IMR-90 (cell line): Measurements from ENCODE around the gene AFAP1L1. TPM values are rescaled to one million over a fixed set of nuclear protein-coding genes. Genes with fewer than 3 reads are reported as not detected.

Experiments used
- ATAC-seq: fragments of 200-7000 bp; cut with Tn5 transposase; 2 replicates; pipeline ENCODE4 v1.9.1; 2020; ENCODE audit warnings: low read depth, mild to moderate bottlenecking, moderate library complexity
- BruUV-seq: library from RNA; stranded (reverse); fragments of 400-500 nt; replicated peaks from 2 replicates; lab custom pipeline; 2021; lab: Mats Ljungman, UMichigan
- CTCF ChIA-PET: fragments of 300-600 bp; formaldehyde crosslinking; extraction: SDS; loops from one replicate; lab custom pipeline; 2021; ENCODE audit warnings: antibody characterized with exemption; lab: Yijun Ruan, JAX
- POLR2A ChIA-PET: fragments of 300-600 bp; sonication (Branson Sonifier 250); formaldehyde crosslinking; loops from one replicate; lab custom pipeline; 2022; ENCODE audit warnings: antibody characterized with exemption; ENCODE audit not compliant: unreplicated experiment; lab: Charles Lee
- DNase-seq: peaks from one replicate; pipeline ENCODE4 v3.0.0; 2013
- H2AFZ ChIP-seq: replicated peaks from 2 replicates; pipeline ENCODE3; 2013; ENCODE audit warnings: low read length, mild to moderate bottlenecking; ENCODE audit not compliant: poor library complexity
- H2AK5ac ChIP-seq: 2 replicates; pipeline ENCODE4 v1.6.1; 2013; ENCODE audit warnings: low read depth, low read length, inconsistent platforms
- H2AK9ac ChIP-seq: replicated peaks from 2 replicates; pipeline ENCODE3; 2013; ENCODE audit warnings: mild to moderate bottlenecking, low read depth, low read length, moderate library complexity; ENCODE audit not compliant: poor library complexity
- H2BK120ac ChIP-seq: 2 replicates; pipeline ENCODE4 v1.6.1; 2013; ENCODE audit warnings: low read depth, low read length, inconsistent platforms
- H2BK15ac ChIP-seq: 3 replicates; pipeline ENCODE4 v1.6.1; 2013; ENCODE audit warnings: low read depth, low read length, inconsistent platforms
- H2BK20ac ChIP-seq: 2 replicates; pipeline ENCODE4 v1.6.1; 2013; ENCODE audit warnings: low read depth, mild to moderate bottlenecking, inconsistent platforms, low read length, moderate library complexity
- H2BK5ac ChIP-seq: 2 replicates; pipeline ENCODE4 v1.6.1; 2013; ENCODE audit warnings: mild to moderate bottlenecking, low read depth, low read length, inconsistent platforms; ENCODE audit not compliant: poor library complexity, severe bottlenecking
- H3K14ac ChIP-seq: replicated peaks from 2 replicates; pipeline ENCODE4 v1.6.1; 2013; ENCODE audit warnings: low read depth, low read length, inconsistent platforms
- H3K18ac ChIP-seq: 2 replicates; pipeline ENCODE4 v1.6.1; 2013; ENCODE audit warnings: low read depth, low read length, control low read depth
- H3K23ac ChIP-seq: 2 replicates; pipeline ENCODE4 v1.6.1; 2013; ENCODE audit warnings: low read depth, low read length, inconsistent platforms
- H3K27ac ChIP-seq: 2 replicates; pipeline ENCODE4 v1.5.1; 2013; ENCODE audit warnings: mild to moderate bottlenecking, control low read depth, low read length; ENCODE audit not compliant: insufficient read depth
- H3K27me3 ChIP-seq: 2 replicates; pipeline ENCODE4 v1.6.1; 2013; ENCODE audit warnings: low read length; ENCODE audit not compliant: control insufficient read depth, insufficient read depth
- H3K36me3 ChIP-seq: 2 replicates; pipeline ENCODE4 v1.6.1; 2013; ENCODE audit warnings: low read length, mixed read lengths; ENCODE audit not compliant: control insufficient read depth, insufficient read depth
- H3K4ac ChIP-seq: 2 replicates; pipeline ENCODE4 v1.6.1; 2013; ENCODE audit warnings: low read depth, low read length, inconsistent platforms
- H3K4me1 ChIP-seq: 2 replicates; pipeline ENCODE4 v1.6.1; 2013; ENCODE audit warnings: low read length, mixed read lengths; ENCODE audit not compliant: control insufficient read depth, insufficient read depth
- H3K4me2 ChIP-seq: 2 replicates; pipeline ENCODE4 v1.6.1; 2013; ENCODE audit warnings: low read depth, mild to moderate bottlenecking, control low read depth, low read length, moderate library complexity
- H3K4me3 ChIP-seq: 2 replicates; pipeline ENCODE4 v1.5.1; 2013; ENCODE audit warnings: low read depth, mild to moderate bottlenecking, control low read depth, low read length, moderate library complexity; ENCODE audit not compliant: insufficient read depth
- H3K56ac ChIP-seq: 2 replicates; pipeline ENCODE4 v1.6.1; 2013; ENCODE audit warnings: low read length, inconsistent platforms; ENCODE audit not compliant: insufficient read depth; ENCODE audit errors: extremely low read depth
- H3K79me1 ChIP-seq, 2 experiments: 2 replicates each; pipeline ENCODE4 v1.6.1; 2013; ENCODE audit warnings: low read length in 2 of 2, inconsistent platforms in 1 of 2, low read depth in 1 of 2
- H3K9ac ChIP-seq: 2 replicates; pipeline ENCODE4 v1.6.1; 2013; ENCODE audit warnings: low read depth, low read length, control low read depth
- H3K9me1 ChIP-seq: 2 replicates; pipeline ENCODE4 v1.6.1; 2013; ENCODE audit warnings: low read length, inconsistent platforms; ENCODE audit not compliant: insufficient read depth
- H3K9me3 ChIP-seq: 2 replicates; pipeline ENCODE4 v1.6.1; 2013; ENCODE audit warnings: low read length; ENCODE audit not compliant: control insufficient read depth, insufficient read depth
- H4K20me1 ChIP-seq: 2 replicates; pipeline ENCODE4 v1.6.1; 2013; ENCODE audit warnings: low read length, inconsistent platforms; ENCODE audit not compliant: insufficient read depth
- H4K5ac ChIP-seq: 2 replicates; pipeline ENCODE4 v1.6.1; 2013; ENCODE audit warnings: mild to moderate bottlenecking, low read depth, low read length, control low read depth
- H4K8ac ChIP-seq, 2 experiments: 2 replicates each; pipeline ENCODE4 v1.6.1; 2013; ENCODE audit warnings: low read depth in 2 of 2, low read length in 2 of 2, control low read depth in 1 of 2, inconsistent platforms in 1 of 2
- H4K91ac ChIP-seq: 2 replicates; pipeline ENCODE4 v1.6.1; 2013; ENCODE audit warnings: low read depth, low read length, inconsistent platforms; ENCODE audit not compliant: insufficient read depth
- BHLHE40 ChIP-seq: fragments of 150-350 bp; IDR thresholded peaks from 2 replicates; pipeline ENCODE4 v1.6.1; 2016; ENCODE audit warnings: mild to moderate bottlenecking, low read depth, low read length
- CEBPB ChIP-seq: IDR thresholded peaks from 2 replicates; pipeline ENCODE4 v1.6.1; 2012; ENCODE audit warnings: low read depth, low read length, improper control_type of control experiment
- CHD1 ChIP-seq: IDR thresholded peaks from 2 replicates; pipeline ENCODE4 v1.6.1; 2012; ENCODE audit warnings: low read depth, low read length, improper control_type of control experiment
- CTCF ChIP-seq: conservative IDR thresholded peaks from 2 replicates; pipeline ENCODE4 v1.5.1; 2012; ENCODE audit warnings: mild to moderate bottlenecking, low read depth, low read length, improper control_type of control experiment
- ELK1 ChIP-seq: fragments of 150-350 bp; IDR thresholded peaks from 2 replicates; pipeline ENCODE4 v1.6.1; 2016; ENCODE audit warnings: low read depth, mild to moderate bottlenecking, low read length, moderate library complexity, borderline replicate concordance
- FOS ChIP-seq: fragments of 150-350 bp; IDR thresholded peaks from 2 replicates; pipeline ENCODE4 v1.6.1; 2016; ENCODE audit warnings: low read depth, low read length
- MAFK ChIP-seq: IDR thresholded peaks from 2 replicates; pipeline ENCODE4 v1.6.1; 2012; ENCODE audit warnings: low read depth, low read length, improper control_type of control experiment
- MXI1 ChIP-seq: IDR thresholded peaks from 2 replicates; pipeline ENCODE4 v1.6.1; 2012; ENCODE audit warnings: low read depth, mild to moderate bottlenecking, low read length, moderate library complexity, borderline replicate concordance
- NFE2L2 ChIP-seq: fragments of 150-350 bp; IDR thresholded peaks from 2 replicates; pipeline ENCODE4 v1.6.1; 2016; ENCODE audit warnings: low read depth, mild to moderate bottlenecking, low read length
- POLR2A ChIP-seq: IDR thresholded peaks from 2 replicates; pipeline ENCODE4 v1.6.1; 2012; ENCODE audit warnings: mild to moderate bottlenecking, low read depth, low read length
- RAD21 ChIP-seq: IDR thresholded peaks from 2 replicates; pipeline ENCODE4 v1.6.1; 2012; ENCODE audit warnings: low read length, improper control_type of control experiment
- RCOR1 ChIP-seq: IDR thresholded peaks from 2 replicates; pipeline ENCODE4 v1.6.1; 2012; ENCODE audit warnings: mild to moderate bottlenecking, low read length, improper control_type of control experiment; ENCODE audit not compliant: insufficient replicate concordance
- SMC3 ChIP-seq: fragments of 150-350 bp; IDR thresholded peaks from 2 replicates; pipeline ENCODE4 v1.6.1; 2016; ENCODE audit warnings: low read depth, mild to moderate bottlenecking, antibody characterized with exemption, low read length, moderate library complexity
- USF2 ChIP-seq: fragments of 150-350 bp; IDR thresholded peaks from 2 replicates; pipeline ENCODE4 v1.6.1; 2017; ENCODE audit warnings: mild to moderate bottlenecking, antibody characterized with exemption, low read length, low read depth
- WGBS, 2 experiments: methylation state at CpG; one replicate each; pipeline versions ENCODE4 v1.1.5 to v1.1.7; 2013; ENCODE audit warnings: missing lambda C conversion rate in 2 of 2; ENCODE audit not compliant: insufficient read length in 1 of 2; ENCODE audit errors: extremely low coverage in 2 of 2; 5-methylcytosine and 5-hydroxymethylcytosine counted together
- dilution Hi-C: fragments of 300-500 bp; cut with HindIII; formaldehyde crosslinking; loops from one replicate; pipeline ENCODE4 v1.14.3; 2018; ENCODE audit warnings: low sequenced_read_pairs; ENCODE audit not compliant: unreplicated experiment
- in situ Hi-C: fragments of 300-500 bp; cut with MboI; formaldehyde crosslinking; loops from 3 replicates; pipeline ENCODE4 v1.14.3; 2019; ENCODE audit warnings: low sequenced_read_pairs, inconsistent platforms, mixed read lengths
- intact Hi-C: fragments of 100-400 bp; cut with micrococcal nuclease; formaldehyde crosslinking; loops from 2 replicates; pipeline ENCODE4 v1.10.0; 2022
- polyA plus RNA-seq, 3 experiments: library from polyadenylated mRNA; depleted of rRNA; stranded (reverse); fragments of >200 nt; gene quantifications; 2 replicates each; pipeline ENCODE4 v1.2.3, GENCODE V29; 2012; ENCODE audit warnings: low replicate concordance in 1 of 3
- total RNA-seq: library from RNA; depleted of rRNA; stranded (reverse); fragments of >200 nt; gene quantifications from 2 replicates; pipeline ENCODE4 v1.2.3, GENCODE V29; 2012

The AFAP1L1 gene
- total and polyA plus RNA-seq, 2 of the 4 experiments (the other 2 are of a cell fraction): 3.3 to 5.7 TPM

GRCh38 chr5:149304195-149305078, 32.8 kb downstream of the AFAP1L1 start:
- CTCF ChIA-PET: interaction anchor here (2.3 kb wide), 1 partner anchor 13 kb away, joined by 6 read pairs; no protein-coding TSS in a partner anchor

More at GRCh38 chr5:149304195-149305078, 32.8 kb downstream of the AFAP1L1 start:
- Histone ChIP-seq H3K4ac (no peak overlapping the region), H3K4me3 (no peak overlapping the region), H3K79me1 (no peaks in the 10 kb centered on the region), H3K4me1 (peaks cover 4% of the 10 kb centered on the region), H3K27ac (no peak overlapping the region), H3K18ac (no peak overlapping the region), H2AK5ac (no peak overlapping the region), H3K56ac (no peak overlapping the region), H3K9ac (no peak overlapping the region), H2BK20ac (no peak overlapping the region), H3K9me1 (peaks cover 11% of the 10 kb centered on the region), H2BK5ac (no peak overlapping the region), H2BK15ac (no peak overlapping the region), H3K9me3 (no peaks in the 10 kb centered on the region), H4K5ac (no peak overlapping the region), H3K14ac (no peak overlapping the region), H3K23ac (no peak overlapping the region), H3K36me3 (no peaks in the 10 kb centered on the region), H2AFZ (no peak overlapping the region), H4K91ac (no peak overlapping the region), H2BK120ac (no peak overlapping the region), H4K8ac (no peak overlapping the region), H4K20me1 (no peaks in the 10 kb centered on the region), H3K27me3 (no peaks in the 10 kb centered on the region), H2AK9ac (no peak overlapping the region), H3K4me2 (no peak overlapping the region)
- no peak for ATAC-seq
- no peak for TF ChIP-seq USF2
- no peak for TF ChIP-seq FOS
- TF ChIP-seq CEBPB: no peak
- no peak for TF ChIP-seq SMC3
- TF ChIP-seq POLR2A: no peak
- no peak for TF ChIP-seq ELK1
- no peak for TF ChIP-seq NFE2L2
- TF ChIP-seq CHD1: no peak
- TF ChIP-seq BHLHE40: no peak
- TF ChIP-seq RCOR1: no peak
- no peak for TF ChIP-seq RAD21
- no peak for TF ChIP-seq CTCF
- no peak for TF ChIP-seq MXI1
- no peak for TF ChIP-seq MAFK
- no peak for DNase-seq
- POLR2A ChIA-PET: no interaction called here
- no TSS peak for BruUV-seq
- WGBS, 2 experiments: 100% methylated on average over 1 of the region's 11 CpGs; no CpG with 5 or more reads in 1 of the 2 experiments
- intact Hi-C loops: no loop called here
- in situ Hi-C loops: no loop called here
- dilution Hi-C loops: no loop called here
